ENCODE measurements around the gene UBE2R2.
"Not testable (repeated sequence)": the region's sequence is repeated elsewhere in the genome, so short reads cannot be mapped to it uniquely, and the experiment has no call there.

The UBE2R2 gene

GRCh38 chr9:33799928-33800704 lies 16.8 kb upstream of the UBE2R2 start:
- no peak for DNase-seq

GRCh38 chr9:33800886-33801285 lies 16.1 kb upstream of the UBE2R2 start:
- no peak for DNase-seq

- not testable (repeated sequence) for DNase-seq
Measured at GRCh38 chr9:33801943-33802500, 14.9 kb upstream of the UBE2R2 start.

GRCh38 chr9:33804196-33804595 lies 12.8 kb upstream of the UBE2R2 start:
- not testable (repeated sequence) for DNase-seq

- not testable (repeated sequence) for DNase-seq
Measured at GRCh38 chr9:33807156-33807555, 9.8 kb upstream of the UBE2R2 start.

- DNase-seq: not testable (repeated sequence)
Measured at GRCh38 chr9:33808979-33809322, 8.0 kb upstream of the UBE2R2 start.

- no peak for DNase-seq
Measured at GRCh38 chr9:33809506-33809905, 7.5 kb upstream of the UBE2R2 start.

- DNase-seq: no peak
Measured at GRCh38 chr9:33813712-33814641, 3.0 kb upstream of the UBE2R2 start.

GRCh38 chr9:33815781-33816180 lies 1.2 kb upstream of the UBE2R2 start:
- no peak for DNase-seq

GRCh38 chr9:33817327-33818166 lies 587 bp downstream of the UBE2R2 start:
- peak; percentile 69 for DNase-seq

GRCh38 chr9:33818167-33818846 lies 1.3 kb downstream of the UBE2R2 start:
- no peak for DNase-seq

- no peak for DNase-seq
Measured at GRCh38 chr9:33818847-33819500, 2.0 kb downstream of the UBE2R2 start.

- DNase-seq: no peak
Measured at GRCh38 chr9:33820231-33820745, 3.3 kb downstream of the UBE2R2 start.

GRCh38 chr9:33823801-33824200 lies 6.8 kb downstream of the UBE2R2 start:
- no peak for DNase-seq

GRCh38 chr9:33827285-33827684 lies 10.3 kb downstream of the UBE2R2 start:
- not testable (repeated sequence) for DNase-seq

- DNase-seq: not testable (repeated sequence)
Measured at GRCh38 chr9:33829641-33830230, 12.8 kb downstream of the UBE2R2 start.

GRCh38 chr9:33835625-33836260 lies 18.8 kb downstream of the UBE2R2 start:
- no peak for DNase-seq

- DNase-seq: not testable (repeated sequence)
Measured at GRCh38 chr9:33836261-33836660, 19.3 kb downstream of the UBE2R2 start.

- DNase-seq: no peak
Measured at GRCh38 chr9:33837138-33837537, 20.2 kb downstream of the UBE2R2 start.

- DNase-seq: no peak
Measured at GRCh38 chr9:33840381-33840780, 23.4 kb downstream of the UBE2R2 start.

Measured in activated T-cell treated with anti-CD3 and anti-CD28 coated beads, Interleukin-2, amount 50 U/mL, for 1 hour (primary cell).